ENCODE measurements around the gene ACSS1.

DNA sequence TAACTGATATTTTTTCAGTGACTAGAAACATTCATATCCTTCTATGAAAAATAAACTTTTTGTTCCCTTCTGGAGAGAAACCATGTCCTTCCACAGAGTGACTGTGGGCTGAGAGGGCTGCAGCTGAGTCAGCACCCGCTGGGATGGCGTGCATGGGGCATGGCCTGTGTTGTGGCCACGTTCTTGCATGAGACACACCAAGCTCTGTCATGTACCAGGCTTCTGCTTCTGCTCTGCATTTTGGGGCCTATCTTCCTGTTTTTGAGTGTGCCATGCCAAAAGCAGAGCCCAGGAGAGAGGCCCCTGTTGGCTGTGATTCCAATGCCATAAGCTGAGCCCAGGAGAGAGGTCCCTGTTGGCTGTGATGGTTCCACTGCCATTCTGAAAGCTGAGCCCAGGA lies 76.1 kb downstream of the ACSS1 start:
- TF ChIP-seq EP300 (IDR thresholded peaks at IDR 0.05) (no peak), TP53 (CRISPR knock-in tag; IDR thresholded peaks at IDR 0.05) (no peak), HDAC2 (IDR thresholded peaks at IDR 0.05) (no peak)
- TF ChIP-seq, protein P1, sequence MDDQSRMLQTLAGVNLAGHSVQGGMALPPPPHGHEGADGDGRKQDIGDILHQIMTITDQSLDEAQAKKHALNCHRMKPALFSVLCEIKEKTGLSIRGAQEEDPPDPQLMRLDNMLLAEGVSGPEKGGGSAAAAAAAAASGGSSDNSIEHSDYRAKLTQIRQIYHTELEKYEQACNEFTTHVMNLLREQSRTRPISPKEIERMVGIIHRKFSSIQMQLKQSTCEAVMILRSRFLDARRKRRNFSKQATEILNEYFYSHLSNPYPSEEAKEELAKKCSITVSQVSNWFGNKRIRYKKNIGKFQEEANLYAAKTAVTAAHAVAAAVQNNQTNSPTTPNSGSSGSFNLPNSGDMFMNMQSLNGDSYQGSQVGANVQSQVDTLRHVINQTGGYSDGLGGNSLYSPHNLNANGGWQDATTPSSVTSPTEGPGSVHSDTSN (IDR thresholded peaks at IDR 0.05) = no peak
- TF ChIP-seq, protein P2, sequence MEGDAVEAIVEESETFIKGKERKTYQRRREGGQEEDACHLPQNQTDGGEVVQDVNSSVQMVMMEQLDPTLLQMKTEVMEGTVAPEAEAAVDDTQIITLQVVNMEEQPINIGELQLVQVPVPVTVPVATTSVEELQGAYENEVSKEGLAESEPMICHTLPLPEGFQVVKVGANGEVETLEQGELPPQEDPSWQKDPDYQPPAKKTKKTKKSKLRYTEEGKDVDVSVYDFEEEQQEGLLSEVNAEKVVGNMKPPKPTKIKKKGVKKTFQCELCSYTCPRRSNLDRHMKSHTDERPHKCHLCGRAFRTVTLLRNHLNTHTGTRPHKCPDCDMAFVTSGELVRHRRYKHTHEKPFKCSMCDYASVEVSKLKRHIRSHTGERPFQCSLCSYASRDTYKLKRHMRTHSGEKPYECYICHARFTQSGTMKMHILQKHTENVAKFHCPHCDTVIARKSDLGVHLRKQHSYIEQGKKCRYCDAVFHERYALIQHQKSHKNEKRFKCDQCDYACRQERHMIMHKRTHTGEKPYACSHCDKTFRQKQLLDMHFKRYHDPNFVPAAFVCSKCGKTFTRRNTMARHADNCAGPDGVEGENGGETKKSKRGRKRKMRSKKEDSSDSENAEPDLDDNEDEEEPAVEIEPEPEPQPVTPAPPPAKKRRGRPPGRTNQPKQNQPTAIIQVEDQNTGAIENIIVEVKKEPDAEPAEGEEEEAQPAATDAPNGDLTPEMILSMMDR (IDR thresholded peaks at IDR 0.05) = no peak

Data from A549 (cell line).